ENCODE measurements around the gene RSRP1.

The RSRP1 gene

GRCh38 chr1:25247829-25248754 is 838 bp upstream of the RSRP1 start:
- DNase-seq (ENCODE audit: extremely low read depth, low read depth): no peak
- TF ChIP-seq, protein P1, sequence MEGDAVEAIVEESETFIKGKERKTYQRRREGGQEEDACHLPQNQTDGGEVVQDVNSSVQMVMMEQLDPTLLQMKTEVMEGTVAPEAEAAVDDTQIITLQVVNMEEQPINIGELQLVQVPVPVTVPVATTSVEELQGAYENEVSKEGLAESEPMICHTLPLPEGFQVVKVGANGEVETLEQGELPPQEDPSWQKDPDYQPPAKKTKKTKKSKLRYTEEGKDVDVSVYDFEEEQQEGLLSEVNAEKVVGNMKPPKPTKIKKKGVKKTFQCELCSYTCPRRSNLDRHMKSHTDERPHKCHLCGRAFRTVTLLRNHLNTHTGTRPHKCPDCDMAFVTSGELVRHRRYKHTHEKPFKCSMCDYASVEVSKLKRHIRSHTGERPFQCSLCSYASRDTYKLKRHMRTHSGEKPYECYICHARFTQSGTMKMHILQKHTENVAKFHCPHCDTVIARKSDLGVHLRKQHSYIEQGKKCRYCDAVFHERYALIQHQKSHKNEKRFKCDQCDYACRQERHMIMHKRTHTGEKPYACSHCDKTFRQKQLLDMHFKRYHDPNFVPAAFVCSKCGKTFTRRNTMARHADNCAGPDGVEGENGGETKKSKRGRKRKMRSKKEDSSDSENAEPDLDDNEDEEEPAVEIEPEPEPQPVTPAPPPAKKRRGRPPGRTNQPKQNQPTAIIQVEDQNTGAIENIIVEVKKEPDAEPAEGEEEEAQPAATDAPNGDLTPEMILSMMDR (IDR thresholded peaks at IDR 0.05; ENCODE audit: low read depth, low read length): peak; percentile 15

- TF ChIP-seq, protein P1 (IDR thresholded peaks at IDR 0.05; ENCODE audit: low read depth, low read length): no peak; the same call in 1 of the 2 replicates
- DNase-seq (ENCODE audit: extremely low read depth, low read depth): no peak
Observed at GRCh38 chr1:25246600-25247023, 642 bp downstream of the RSRP1 start.

- DNase-seq (ENCODE audit: extremely low read depth, low read depth): no peak
- TF ChIP-seq, protein P1 (IDR thresholded peaks at IDR 0.05; ENCODE audit: low read depth, low read length): no peak
Observed at GRCh38 chr1:25245809-25246599, 1.2 kb downstream of the RSRP1 start.

DNA sequence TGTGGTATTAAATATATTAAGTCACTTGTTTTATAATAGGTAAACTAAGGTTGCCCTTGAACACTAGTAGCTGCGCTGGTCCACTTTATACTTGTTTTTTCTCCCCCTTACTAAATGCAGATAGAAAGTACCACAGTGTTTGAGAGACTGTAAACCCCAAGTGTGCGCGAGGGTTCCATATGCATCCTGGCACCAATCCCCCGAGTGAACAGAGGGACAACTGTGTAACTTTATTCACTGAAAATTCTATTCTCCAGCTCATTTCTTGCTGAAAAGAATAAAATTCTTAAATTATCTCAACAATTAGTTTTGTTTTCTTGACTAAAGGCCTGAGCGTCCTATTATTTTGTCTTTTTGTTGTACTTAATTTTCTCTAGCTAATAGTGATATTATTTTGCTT is 1.9 kb downstream of the RSRP1 start:
- DNase-seq (ENCODE audit: extremely low read depth, low read depth): no peak
- TF ChIP-seq, protein P1 (IDR thresholded peaks at IDR 0.05; ENCODE audit: low read depth, low read length): no peak

- TF ChIP-seq, protein P1 (IDR thresholded peaks at IDR 0.05; ENCODE audit: low read depth, low read length): no peak
- no peak for DNase-seq (ENCODE audit: extremely low read depth, low read depth)
Observed at GRCh38 chr1:25243907-25244306, 3.3 kb downstream of the RSRP1 start.

- peak; percentile 72 for DNase-seq (ENCODE audit: extremely low read depth, low read depth)
- TF ChIP-seq, protein P1 (IDR thresholded peaks at IDR 0.05; ENCODE audit: low read depth, low read length): peak; percentile 67
Observed at GRCh38 chr1:25239681-25240541, 7.3 kb downstream of the RSRP1 start.
